Embryonic facial prominence (tissue), 1 donor: ENCODE measurements around the gene HSPE1.
A peak's percentile ranks its signal among the peaks of the same experiment; 100 is the strongest.
"Not testable (repeated sequence)": the region's sequence is repeated elsewhere in the genome, so short reads cannot be mapped to it uniquely, and the experiment has no call there.

Source experiments
- DNase-seq: peaks from one replicate; pipeline ENCODE4 v3.0.0-alpha.2; 2016; ENCODE audit errors: extremely low spot score

Gene HSPE1

DNA sequence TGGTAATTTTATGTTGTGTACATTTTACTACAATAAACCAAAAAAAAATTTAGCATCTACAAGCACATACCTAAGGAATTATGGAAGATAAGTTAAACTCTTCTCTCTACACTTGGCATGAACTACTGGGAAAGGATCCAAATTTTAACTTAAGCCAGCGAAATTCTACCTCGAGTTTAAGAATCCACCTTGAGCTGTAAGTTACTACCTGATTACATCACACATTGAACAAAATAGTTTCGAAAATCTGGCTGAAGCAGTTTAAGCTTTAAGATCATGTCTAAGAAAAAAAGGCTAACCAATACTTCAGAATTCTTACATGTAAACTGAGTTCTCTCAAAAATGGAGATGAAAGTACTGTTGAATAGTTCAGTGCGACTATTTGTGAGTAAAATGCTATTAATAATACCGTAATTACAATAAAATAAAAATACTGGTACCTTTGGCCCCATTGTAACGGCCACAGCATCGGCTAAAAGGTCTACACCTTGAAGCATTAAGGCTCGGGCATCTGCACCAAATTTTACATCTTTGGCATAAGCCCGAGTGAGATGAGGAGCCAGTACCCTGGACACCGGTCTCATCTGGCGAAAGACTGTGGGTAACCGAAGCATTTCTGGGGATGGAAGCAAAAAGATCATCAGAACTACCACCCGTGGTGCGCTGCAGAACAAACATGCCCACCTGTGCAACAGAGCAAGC lies 1.8 kb upstream of the HSPE1 start:
- no peak for DNase-seq

DNA sequence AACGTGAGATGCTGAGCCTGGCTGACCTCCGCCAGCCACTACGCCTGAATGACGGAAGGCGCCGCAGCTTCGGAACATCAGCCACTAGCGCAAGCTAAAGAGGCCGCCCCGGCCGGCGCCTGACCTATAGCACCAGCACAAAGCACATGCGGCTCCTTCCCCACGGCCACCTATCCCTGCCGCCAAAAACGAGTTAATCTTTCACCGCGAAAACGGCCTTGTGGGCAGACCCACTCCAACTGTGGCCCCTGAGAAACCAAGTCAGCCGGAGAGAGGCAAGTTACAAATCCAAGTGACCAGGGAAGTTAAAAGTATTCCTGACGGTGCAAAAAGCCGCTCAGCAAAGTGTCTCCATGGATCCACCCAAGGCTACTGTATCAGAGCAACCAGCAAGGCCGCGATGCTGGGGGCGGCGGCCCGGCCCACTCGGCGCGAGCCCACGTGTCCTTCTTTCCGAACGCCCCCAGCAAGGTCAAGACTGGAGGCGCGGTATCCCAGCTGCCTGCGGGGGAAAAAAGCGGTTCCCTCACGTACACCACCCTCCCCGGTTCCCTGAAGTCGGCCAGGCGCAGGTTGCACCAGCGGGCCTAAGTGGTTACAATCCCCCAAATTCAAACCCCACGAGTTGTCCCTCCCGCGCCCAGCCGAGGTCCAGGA lies 1.1 kb upstream of the HSPE1 start:
- no peak for DNase-seq

- DNase-seq: no peak
Measured at GRCh38 chr2:197500503-197501131, 438 bp downstream of the HSPE1 start.

- no peak for DNase-seq
Measured at GRCh38 chr2:197502201-197502600, 2.0 kb downstream of the HSPE1 start.

- no peak for DNase-seq
Measured at GRCh38 chr2:197502685-197503084, 2.5 kb downstream of the HSPE1 start.

DNA sequence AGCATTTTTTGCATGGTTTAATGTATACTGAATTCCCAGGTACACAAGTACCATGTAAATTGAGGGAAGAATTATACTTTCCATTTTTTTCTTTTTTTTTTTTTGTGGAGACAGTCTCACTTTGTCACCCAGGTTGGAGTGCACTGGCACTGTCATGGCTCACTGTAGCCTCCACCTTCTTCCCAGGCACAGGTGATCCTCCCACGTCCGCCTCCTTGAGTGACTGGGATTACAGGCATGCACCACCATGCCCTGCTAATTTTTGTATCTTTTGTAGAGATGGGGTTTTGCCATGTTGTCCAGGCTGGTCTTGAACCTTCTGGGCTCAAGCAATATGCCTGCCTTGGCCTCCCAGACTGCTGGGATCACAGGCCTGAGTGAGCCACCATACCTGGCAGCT lies 3.8 kb downstream of the HSPE1 start:
- DNase-seq: no peak

DNA sequence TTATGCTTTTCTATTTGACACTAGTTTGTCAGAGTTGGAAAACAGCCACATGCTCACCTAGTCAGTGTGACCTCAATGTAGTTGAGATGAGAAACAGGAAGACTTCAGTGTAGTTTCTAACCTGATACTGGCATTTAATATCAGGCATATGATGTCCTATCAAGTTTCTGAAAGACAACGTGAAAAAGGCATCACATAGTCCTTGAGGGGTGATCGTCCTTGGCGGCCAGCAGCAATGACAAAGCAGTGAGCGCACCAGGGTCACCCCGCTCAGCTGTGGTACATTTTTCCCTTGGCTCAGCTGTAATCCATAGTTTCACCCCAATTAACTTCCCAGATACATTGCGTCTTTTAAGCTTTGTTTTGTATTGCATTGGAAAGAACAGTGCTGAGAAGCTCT lies 4.3 kb downstream of the HSPE1 start:
- no peak for DNase-seq

DNA sequence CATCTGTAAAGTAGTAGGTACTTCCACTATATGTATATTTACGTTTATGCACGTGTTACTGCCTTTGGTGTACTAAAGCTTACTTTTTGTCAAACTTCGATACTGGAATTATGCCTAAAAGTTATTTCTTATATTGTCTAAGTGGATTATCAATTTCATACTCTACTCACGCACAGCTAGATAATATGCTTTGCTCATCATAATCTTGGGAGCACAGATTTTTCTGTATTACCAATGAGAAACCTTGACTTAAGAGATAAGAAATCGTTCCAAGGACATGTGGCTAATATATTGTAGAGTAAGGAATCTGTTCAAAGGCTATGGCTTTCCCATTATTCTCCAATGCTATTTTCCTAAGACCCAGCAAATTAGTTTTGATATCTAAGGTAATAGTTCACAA lies 6.5 kb downstream of the HSPE1 start:
- DNase-seq: no peak

- no peak for DNase-seq
Measured at GRCh38 chr2:197513915-197514314, 13.7 kb downstream of the HSPE1 start.

GRCh38 chr2:197514754-197515153 lies 14.6 kb downstream of the HSPE1 start:
- no peak for DNase-seq

DNA sequence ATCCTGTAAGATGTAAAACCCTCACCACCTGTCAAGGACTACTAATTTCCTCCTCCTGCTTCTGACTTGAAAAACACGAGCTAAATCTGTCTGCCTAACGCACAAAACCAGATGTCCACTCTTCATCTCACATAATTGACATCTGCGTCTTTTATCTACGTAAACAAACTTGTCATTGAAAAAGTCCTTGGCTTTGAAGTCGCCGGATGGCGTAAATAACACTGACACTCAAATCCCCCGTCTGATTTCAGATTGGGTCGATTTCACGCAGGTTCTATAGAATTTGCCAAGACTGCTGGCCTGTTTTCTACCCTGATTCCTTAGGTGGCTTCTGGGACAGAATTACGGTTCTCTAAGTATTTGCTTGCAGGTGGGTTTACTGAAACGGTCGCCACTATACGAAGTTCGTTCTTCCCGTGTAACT lies 15.1 kb downstream of the HSPE1 start:
- no peak for DNase-seq

DNA sequence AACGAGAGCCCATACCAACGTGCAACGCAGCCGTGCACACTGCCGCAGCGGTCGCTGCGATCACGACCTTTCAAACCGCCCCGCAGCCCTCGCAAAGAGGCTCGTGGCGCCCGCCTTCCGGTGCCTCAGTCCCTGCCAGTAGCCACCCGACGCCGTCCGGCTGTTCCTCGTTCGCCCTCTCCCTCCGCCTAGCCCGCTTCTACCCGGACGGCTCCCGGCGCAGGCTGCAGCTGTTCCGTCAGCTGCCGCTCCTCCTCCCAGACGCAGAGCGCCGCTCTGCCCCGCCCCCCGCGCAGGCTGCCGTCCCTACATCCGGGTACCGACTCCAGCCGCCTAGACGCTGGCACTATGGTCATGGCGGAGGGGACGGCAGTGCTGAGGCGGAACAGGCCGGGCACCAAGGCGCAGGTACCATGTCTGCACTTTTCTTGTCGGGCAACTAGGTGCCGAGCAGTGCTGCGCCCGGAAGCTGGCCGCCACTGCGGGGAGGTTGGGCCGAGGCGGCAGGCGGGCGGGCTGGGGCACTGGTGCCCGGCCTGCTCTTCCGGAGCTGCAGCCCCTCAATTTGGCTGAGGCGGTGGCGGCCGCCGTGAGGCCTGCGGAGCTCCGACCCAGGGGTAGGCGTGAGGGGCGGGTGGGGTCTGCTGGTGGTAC lies 15.7 kb downstream of the HSPE1 start, which contains the start of gene MOB4:
MOB4 (plus strand) TSS at position 328 of the 654 bp plus-strand sequence; CDS start at position 349, 21 bp downstream.
- peak; percentile 89 for DNase-seq

DNA sequence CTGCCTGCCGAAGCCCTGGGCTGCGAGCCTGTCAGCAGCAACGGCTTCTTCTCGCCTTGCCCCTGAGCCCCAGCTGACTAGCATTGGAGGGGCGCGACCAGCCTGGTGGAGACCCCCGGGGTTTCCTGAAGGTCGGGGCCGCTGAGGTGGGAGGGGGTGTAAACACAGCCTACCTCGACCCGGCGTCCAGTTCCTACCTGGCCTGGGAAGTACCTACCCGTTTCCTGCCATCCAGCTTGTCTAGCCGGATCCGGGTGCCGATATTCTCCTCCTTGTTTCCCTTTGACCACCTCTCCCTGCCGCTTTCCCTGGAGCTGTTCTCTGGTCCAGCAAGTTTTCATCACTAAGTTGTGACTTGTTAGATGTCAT lies 16.2 kb downstream of the HSPE1 start:
- no peak for DNase-seq

DNA sequence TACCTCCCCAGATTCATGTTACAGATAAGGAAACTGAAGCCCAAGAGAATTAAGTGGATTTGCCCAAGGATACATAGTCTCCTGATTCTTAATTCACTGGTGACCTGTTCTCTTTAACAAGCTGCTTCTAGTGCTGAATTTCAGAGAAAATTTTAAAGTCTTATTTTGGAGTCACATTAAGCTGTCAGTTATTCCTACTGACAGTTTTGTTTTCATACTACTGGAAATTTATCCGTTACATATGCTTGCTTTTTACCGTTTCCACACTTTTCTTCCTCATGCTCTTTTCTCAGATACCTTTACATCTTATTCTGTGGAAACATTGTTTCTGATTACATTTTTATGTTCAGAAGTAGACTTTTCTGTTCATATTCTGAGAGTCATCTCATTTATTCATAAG lies 17.0 kb downstream of the HSPE1 start:
- no peak for DNase-seq

- no peak for DNase-seq
Measured at GRCh38 chr2:197538412-197538811, 38.2 kb downstream of the HSPE1 start.

- no peak for DNase-seq
Measured at GRCh38 chr2:197539734-197540133, 39.6 kb downstream of the HSPE1 start.

DNA sequence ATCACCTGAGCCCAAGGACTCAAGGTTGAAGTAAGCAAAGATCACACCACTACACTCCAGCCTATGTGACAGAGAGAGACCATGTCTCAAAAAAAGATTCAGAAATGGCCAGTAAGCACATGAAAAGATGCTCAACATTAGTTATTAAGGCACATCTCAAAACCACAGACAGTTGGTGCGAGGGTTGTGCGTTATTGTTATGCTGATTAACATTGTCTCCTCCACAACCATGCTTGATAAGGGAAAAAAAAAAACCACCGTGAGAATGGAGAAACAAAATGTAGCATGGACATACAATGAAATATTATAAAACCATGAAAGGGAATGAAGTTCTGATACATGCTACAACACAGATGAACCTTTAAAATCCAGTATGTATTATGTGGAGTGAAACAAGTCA lies 43.0 kb downstream of the HSPE1 start:
- DNase-seq: no peak

- no peak for DNase-seq
Measured at GRCh38 chr2:197547163-197547900, 47.2 kb downstream of the HSPE1 start.

DNA sequence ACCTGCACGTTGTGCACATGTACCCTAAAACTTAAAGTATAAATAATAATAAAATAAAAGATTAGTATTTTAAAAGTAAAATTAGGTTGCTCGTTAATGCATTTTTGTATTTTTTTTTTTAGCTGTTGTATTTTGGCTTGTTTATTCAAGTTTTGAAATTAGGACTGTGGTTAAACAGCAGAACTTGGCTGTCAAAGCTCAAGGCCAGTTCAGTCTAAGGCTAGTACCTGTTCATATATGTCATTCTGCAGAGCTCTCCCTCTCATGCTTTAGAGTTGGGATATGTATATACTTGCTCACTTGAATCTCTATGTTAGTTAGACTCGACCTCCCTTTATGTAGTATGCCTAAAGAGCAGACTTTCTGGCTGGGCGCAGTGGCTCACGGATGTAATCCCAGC lies 48.4 kb downstream of the HSPE1 start:
- DNase-seq: no peak

DNA sequence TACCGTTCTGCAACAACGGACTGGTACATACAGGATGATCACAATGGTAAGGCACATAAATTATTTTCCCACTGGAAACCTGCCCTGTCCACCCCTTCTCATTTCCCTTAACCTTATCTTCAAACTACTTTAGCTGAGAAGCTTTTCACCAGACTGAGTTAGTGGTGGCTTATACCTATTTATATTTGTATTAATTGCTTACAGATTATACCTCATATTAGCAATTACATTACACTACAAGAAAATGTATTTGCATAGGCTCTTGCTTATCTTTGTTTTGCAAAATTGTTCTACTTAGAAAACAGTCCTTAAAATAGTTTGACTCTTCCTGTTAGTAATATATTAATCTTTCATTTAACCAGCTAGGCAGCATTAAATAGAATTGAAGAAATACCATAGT lies 51.1 kb downstream of the HSPE1 start:
- not testable (repeated sequence) for DNase-seq
